Endothelial cell of umbilical vein (primary cell): ENCODE data around the gene ZDHHC20. TPM values are rescaled to one million over a fixed set of nuclear protein-coding genes. Genes with fewer than 3 reads are reported as not detected.

Source experiments
- BruUV-seq: library from RNA; stranded (reverse); fragments of 400-500 nt; replicated peaks from 2 replicates; lab custom pipeline; 2021; lab: Mats Ljungman, UMichigan
- CTCF ChIA-PET: fragments of 300-600, 350-600 bp; sonication (Branson Sonifier 250); formaldehyde crosslinking; loops from one replicate; lab custom pipeline; 2021; ENCODE audit warnings: antibody characterized with exemption, inconsistent platforms; lab: Charles Lee
- POLR2A ChIA-PET: fragments of 300-600, 350-600 bp; sonication (Branson Sonifier 250); formaldehyde crosslinking; loops from one replicate; lab custom pipeline; 2021; ENCODE audit warnings: antibody characterized with exemption, inconsistent platforms; lab: Charles Lee
- DNase-seq: peaks from one replicate; pipeline ENCODE4 v3.0.0-alpha.2; 2011; ENCODE audit warnings: low read depth, low spot score
- FAIRE-seq: peaks from 2 replicates; lab custom pipeline; 2011; peaks lifted over from hg19 to GRCh38; lab: Jason Lieb, UNC
- H2AFZ ChIP-seq: 2 replicates; pipeline ENCODE4 v1.6.0; 2012; ENCODE audit warnings: low read depth, low read length, control low read depth, inconsistent platforms
- H3K27ac ChIP-seq: 2 replicates; pipeline ENCODE4 v1.5.1; 2011; ENCODE audit warnings: low read depth, mild to moderate bottlenecking, control low read depth, low read length, moderate library complexity; ENCODE audit not compliant: insufficient read depth
- H3K27me3 ChIP-seq, 2 experiments: 2 replicates each; pipeline versions ENCODE4 v1.6.0 to v1.6.1; 2011; ENCODE audit warnings: low read length in 2 of 2, mixed read lengths in 1 of 2; ENCODE audit not compliant: control insufficient read depth in 2 of 2, insufficient read depth in 2 of 2
- H3K36me3 ChIP-seq, 2 experiments: 2 replicates in 1 of 2; 3 replicates in 1 of 2; pipeline ENCODE4 v1.5.1; 2011; ENCODE audit warnings: low read length in 2 of 2, mild to moderate bottlenecking in 1 of 2, moderate library complexity in 1 of 2; ENCODE audit not compliant: control insufficient read depth in 2 of 2, insufficient read depth in 2 of 2; ENCODE audit errors: extremely low read depth in 1 of 2
- H3K4me1 ChIP-seq: 3 replicates; pipeline ENCODE4 v1.5.1; 2011; ENCODE audit warnings: mild to moderate bottlenecking, low read length; ENCODE audit not compliant: control insufficient read depth, insufficient read depth; ENCODE audit errors: extremely low read depth
- H3K4me2 ChIP-seq: 2 replicates; pipeline ENCODE4 v1.6.1; 2011; ENCODE audit warnings: low read length, control low read depth, mixed read lengths; ENCODE audit not compliant: insufficient read depth
- H3K4me3 ChIP-seq, 3 experiments: fragments of 200-600 bp in 1 of 3; sonication (generic), shearing (Covaris generic) in 1 of 3; replicated peaks in 1 of 3; 2 replicates each; pipeline ENCODE4 v1.5.1; 2011 to 2016; ENCODE audit warnings: control low read depth in 3 of 3, low read length in 3 of 3, mild to moderate bottlenecking in 2 of 3, inconsistent platforms in 1 of 3, low read depth in 1 of 3, moderate library complexity in 1 of 3; ENCODE audit not compliant: insufficient read depth in 1 of 3
- H3K79me2 ChIP-seq: 2 replicates; pipeline ENCODE4 v1.6.0; 2012; ENCODE audit warnings: low read length, inconsistent platforms; ENCODE audit not compliant: control insufficient read depth, insufficient read depth
- H3K9ac ChIP-seq: replicated peaks from 2 replicates; pipeline ENCODE3; 2011; ENCODE audit warnings: low read length, control low read depth; ENCODE audit not compliant: insufficient read depth; ENCODE audit errors: extremely low read depth
- H3K9me1 ChIP-seq: replicated peaks from 3 replicates; pipeline ENCODE4 v1.6.0; 2011; ENCODE audit warnings: mild to moderate bottlenecking, low read length; ENCODE audit not compliant: control insufficient read depth, insufficient read depth; ENCODE audit errors: extremely low read depth
- H3K9me3 ChIP-seq: replicated peaks from 2 replicates; pipeline ENCODE4 v1.5.1; 2012; ENCODE audit warnings: low read length, inconsistent platforms; ENCODE audit not compliant: control insufficient read depth, insufficient read depth
- H4K20me1 ChIP-seq: replicated peaks from 2 replicates; pipeline ENCODE3; 2011; ENCODE audit warnings: mild to moderate bottlenecking, low read length; ENCODE audit not compliant: control insufficient read depth, insufficient read depth; ENCODE audit errors: extremely low read depth
- CTCF ChIP-seq, 2 donors: IDR thresholded peaks; 1 replicate in 1 of 2; 2 replicates in 1 of 2; pipeline ENCODE4 v1.5.1; 2011; ENCODE audit warnings: low read length in 2 of 2, mild to moderate bottlenecking in 2 of 2, moderate library complexity in 2 of 2, control low read depth in 1 of 2, inconsistent platforms in 1 of 2, low read depth in 1 of 2; ENCODE audit not compliant: insufficient read depth in 1 of 2; ENCODE audit errors: extremely low read depth in 1 of 2
- EZH2 ChIP-seq: IDR thresholded peaks from 2 replicates; pipeline ENCODE4 v1.6.1; 2012; ENCODE audit warnings: borderline replicate concordance, low read depth, mild to moderate bottlenecking, moderate library complexity, low read length, inconsistent platforms; ENCODE audit not compliant: severe bottlenecking
- FOS ChIP-seq: IDR thresholded peaks from 2 replicates; pipeline ENCODE4 v1.6.1; 2011; ENCODE audit warnings: mild to moderate bottlenecking, low read length, moderate library complexity, borderline replicate concordance; ENCODE audit not compliant: insufficient read depth
- GATA2 ChIP-seq: IDR thresholded peaks from 2 replicates; pipeline ENCODE4 v1.7.0; 2011; ENCODE audit warnings: low read depth, mild to moderate bottlenecking, moderate library complexity, mixed read lengths, low read length; ENCODE audit not compliant: insufficient read length, insufficient read depth
- JUN ChIP-seq: IDR thresholded peaks from 2 replicates; pipeline ENCODE4 v1.6.1; 2011; ENCODE audit warnings: borderline replicate concordance, low read depth; ENCODE audit not compliant: insufficient read length, insufficient read depth
- MYC ChIP-seq: IDR thresholded peaks from one replicate; pipeline ENCODE4 v1.6.1; 2011; ENCODE audit warnings: mild to moderate bottlenecking, low read depth, low read length
- POLR2A ChIP-seq: IDR thresholded peaks from 2 replicates; pipeline ENCODE4 v1.6.1; 2012; ENCODE audit warnings: low read depth, mild to moderate bottlenecking, control low read depth, low read length
- POLR2AphosphoS5 ChIP-seq: IDR thresholded peaks from 2 replicates; pipeline ENCODE4 v1.6.1; 2012; ENCODE audit warnings: low read depth, mild to moderate bottlenecking, control low read depth, low read length, moderate library complexity; ENCODE audit not compliant: insufficient read depth
- dilution Hi-C: fragments of 300-500 bp; cut with MboI; formaldehyde crosslinking; loops from one replicate; pipeline ENCODE4 v1.15.0; 2019; ENCODE audit warnings: low sequenced_read_pairs; ENCODE audit not compliant: extremely low pct_ligation_motif_present
- intact Hi-C: fragments of 100-400 bp; cut with micrococcal nuclease; formaldehyde crosslinking; loops from one replicate; pipeline ENCODE4 v1.10.0; 2022
- polyA plus RNA-seq, 4 experiments: library from polyadenylated mRNA; depleted of rRNA in 3 of 4; stranded (reverse) in 3 of 4; unstranded in 1 of 4; fragments of >200 nt; gene quantifications; 2 replicates each; pipeline versions ENCODE4 v1.2.1 to v1.2.3, GENCODE V29; 2011 to 2012; ENCODE audit warnings: missing spikeins in 1 of 4
- total RNA-seq: library from RNA; stranded (reverse); gene quantifications from 2 replicates; pipeline ENCODE4 v1.2.3, GENCODE V29; 2021
- TF ChIP-seq, protein P1 (sequence below): IDR thresholded peaks from 2 replicates; pipeline ENCODE4 v1.6.1; 2011; ENCODE audit not compliant: insufficient read depth, insufficient read length

Gene ZDHHC20
- total and polyA plus RNA-seq, 2 donors (not counting 3 experiments of a cell fraction or from before 2014, with no cell fraction given) = 22.1 to 59.4 TPM

- Histone ChIP-seq H3K4me3 (no peak overlapping the region), H3K9me3 (no peaks in the 10 kb centered on the region), H3K79me2 (no peaks in the 10 kb centered on the region), H3K4me1 (no peaks in the 10 kb centered on the region), H3K9ac (no peak overlapping the region), H3K9me1 (no peaks in the 10 kb centered on the region), H3K36me3 (no peaks in the 10 kb centered on the region), H4K20me1 (no peaks in the 10 kb centered on the region), H3K27ac (no peak overlapping the region), H3K27me3 (no peaks in the 10 kb centered on the region), H3K4me2 (no peak overlapping the region), H2AFZ (no peak overlapping the region)
- no peak for TF ChIP-seq MYC
- TF ChIP-seq GATA2 = no peak
- TF ChIP-seq POLR2AphosphoS5 = no peak
- TF ChIP-seq FOS = no peak
- no peak for TF ChIP-seq EZH2
- TF ChIP-seq, protein P1, sequence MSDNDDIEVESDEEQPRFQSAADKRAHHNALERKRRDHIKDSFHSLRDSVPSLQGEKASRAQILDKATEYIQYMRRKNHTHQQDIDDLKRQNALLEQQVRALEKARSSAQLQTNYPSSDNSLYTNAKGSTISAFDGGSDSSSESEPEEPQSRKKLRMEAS = no peak
- TF ChIP-seq JUN = no peak
- TF ChIP-seq CTCF (IDR thresholded peaks at IDR 0.05; ENCODE audit: extremely low read depth in 1 of 2, insufficient read depth in 1 of 2, low read depth in 1 of 2, low read length in 2 of 2) = no peak
- no peak for TF ChIP-seq POLR2A
- no TSS peak for BruUV-seq
- CTCF ChIA-PET = no interaction called here
- dilution Hi-C loops = no loop called here
- DNase-seq (no peak), FAIRE-seq (no peak)
- intact Hi-C loops = no loop called here
- POLR2A ChIA-PET = no interaction called here
These were observed 110.5 kb downstream of the ZDHHC20 start for GRCh38 chr13:21348488-21349120.
